Measurements from ENCODE around the gene REELD1.

DNA sequence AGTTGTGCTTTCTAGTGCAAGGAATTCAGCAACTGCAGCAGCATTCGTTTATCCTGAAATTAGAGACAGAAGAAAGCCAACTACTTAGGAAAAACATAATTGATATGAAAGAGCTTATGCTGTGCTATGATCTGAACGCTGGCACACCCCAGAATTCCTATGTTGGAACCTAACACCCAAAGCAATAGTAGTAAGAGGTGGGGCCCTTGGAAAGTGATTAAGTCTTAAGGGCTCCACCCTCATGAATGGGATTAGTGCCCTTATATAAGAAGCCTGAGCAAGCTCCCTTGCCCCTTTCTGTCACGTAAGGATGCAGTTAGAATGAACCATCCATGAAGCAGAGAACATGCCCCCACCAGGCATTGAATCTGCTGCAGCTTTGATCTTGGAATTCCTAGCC is 44.2 kb upstream of the REELD1 start:
- TF ChIP-seq, protein P1, sequence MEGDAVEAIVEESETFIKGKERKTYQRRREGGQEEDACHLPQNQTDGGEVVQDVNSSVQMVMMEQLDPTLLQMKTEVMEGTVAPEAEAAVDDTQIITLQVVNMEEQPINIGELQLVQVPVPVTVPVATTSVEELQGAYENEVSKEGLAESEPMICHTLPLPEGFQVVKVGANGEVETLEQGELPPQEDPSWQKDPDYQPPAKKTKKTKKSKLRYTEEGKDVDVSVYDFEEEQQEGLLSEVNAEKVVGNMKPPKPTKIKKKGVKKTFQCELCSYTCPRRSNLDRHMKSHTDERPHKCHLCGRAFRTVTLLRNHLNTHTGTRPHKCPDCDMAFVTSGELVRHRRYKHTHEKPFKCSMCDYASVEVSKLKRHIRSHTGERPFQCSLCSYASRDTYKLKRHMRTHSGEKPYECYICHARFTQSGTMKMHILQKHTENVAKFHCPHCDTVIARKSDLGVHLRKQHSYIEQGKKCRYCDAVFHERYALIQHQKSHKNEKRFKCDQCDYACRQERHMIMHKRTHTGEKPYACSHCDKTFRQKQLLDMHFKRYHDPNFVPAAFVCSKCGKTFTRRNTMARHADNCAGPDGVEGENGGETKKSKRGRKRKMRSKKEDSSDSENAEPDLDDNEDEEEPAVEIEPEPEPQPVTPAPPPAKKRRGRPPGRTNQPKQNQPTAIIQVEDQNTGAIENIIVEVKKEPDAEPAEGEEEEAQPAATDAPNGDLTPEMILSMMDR (IDR thresholded peaks at IDR 0.05 in 2 of 3, conservative IDR thresholded peaks at IDR 0.05 in 1 of 3; ENCODE audit: borderline replicate concordance in 1 of 3, insufficient read depth in 1 of 3, low read depth in 2 of 3, low read length in 2 of 3), result no peak
- TF ChIP-seq, protein P2, sequence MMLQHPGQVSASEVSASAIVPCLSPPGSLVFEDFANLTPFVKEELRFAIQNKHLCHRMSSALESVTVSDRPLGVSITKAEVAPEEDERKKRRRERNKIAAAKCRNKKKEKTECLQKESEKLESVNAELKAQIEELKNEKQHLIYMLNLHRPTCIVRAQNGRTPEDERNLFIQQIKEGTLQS (IDR thresholded peaks at IDR 0.05), result no peak
- TF ChIP-seq SP1 (IDR thresholded peaks at IDR 0.05; ENCODE audit: low read depth) (no peak), EZH2 (IDR thresholded peaks at IDR 0.05) (no peak), POLR2A (IDR thresholded peaks at IDR 0.05; ENCODE audit: borderline replicate concordance, extremely low read depth, insufficient read depth, insufficient read length) (no peak), EZH2phosphoT487 (IDR thresholded peaks at IDR 0.05; ENCODE audit: borderline replicate concordance) (no peak), SRF (IDR thresholded peaks at IDR 0.05; ENCODE audit: low read depth) (no peak), CEBPB (IDR thresholded peaks at IDR 0.05; ENCODE audit: low read depth) (no peak)

Data from HCT116 (cell line).